ENCODE results near the gene ARHGAP26.
"Not testable (repeated sequence)": the region's sequence is repeated elsewhere in the genome, so short reads cannot be mapped to it uniquely, and the experiment has no call there.

The ARHGAP26 gene

GRCh38 chr5:143200781-143201398 lies 430.7 kb downstream of the ARHGAP26 start:
- Histone ChIP-seq H3K27me3 (ENCODE audit: control insufficient read depth, low read length) (no peaks in the 10 kb centered on the region), H3K9me3 (ENCODE audit: control insufficient read depth, insufficient read depth, low read length) (no peaks in the 10 kb centered on the region), H3K27ac (ENCODE audit: low read depth, low read length) (no peak overlapping the region), H3K36me3 (ENCODE audit: control insufficient read depth, low read length) (no peaks in the 10 kb centered on the region), H3F3A (ENCODE audit: control insufficient read depth, insufficient read depth) (no peaks in the 10 kb centered on the region), H3K4me3 (ENCODE audit: low read length) (no peak overlapping the region), H3K4me2 (ENCODE audit: low read length) (no peak overlapping the region), H3K9me2 (replicated peaks; ENCODE audit: control insufficient read depth, low read length) (no peaks in the 10 kb centered on the region), H3K4me1 (ENCODE audit: control insufficient read depth, low read length) (peaks cover 11% of the 10 kb centered on the region), H3K79me2 (ENCODE audit: control insufficient read depth, low read length) (no peaks in the 10 kb centered on the region), H4K20me1 (ENCODE audit: control insufficient read depth, insufficient read depth, low read depth, low read length) (no peaks in the 10 kb centered on the region)
- TF ChIP-seq CTCF (IDR thresholded peaks at IDR 0.05; ENCODE audit: low read depth, low read length, poor library complexity, severe bottlenecking): no peak
- no peak for TF ChIP-seq EZH2phosphoT487 (IDR thresholded peaks at IDR 0.05; ENCODE audit: borderline replicate concordance, low read length)

- Histone ChIP-seq H3K4me3 (ENCODE audit: low read length) (no peak overlapping the region), H3K79me2 (ENCODE audit: control insufficient read depth, low read length) (no peaks in the 10 kb centered on the region), H3K4me1 (ENCODE audit: control insufficient read depth, low read length) (peaks cover 11% of the 10 kb centered on the region), H3K9me3 (ENCODE audit: control insufficient read depth, insufficient read depth, low read length) (no peaks in the 10 kb centered on the region), H3K9me2 (replicated peaks; ENCODE audit: control insufficient read depth, low read length) (no peaks in the 10 kb centered on the region), H3K27ac (ENCODE audit: low read depth, low read length) (no peak overlapping the region), H4K20me1 (ENCODE audit: control insufficient read depth, insufficient read depth, low read depth, low read length) (no peaks in the 10 kb centered on the region), H3K36me3 (ENCODE audit: control insufficient read depth, low read length) (no peaks in the 10 kb centered on the region), H3K27me3 (ENCODE audit: control insufficient read depth, low read length) (no peaks in the 10 kb centered on the region), H3K4me2 (ENCODE audit: low read length) (no peak overlapping the region), H3F3A (ENCODE audit: control insufficient read depth, insufficient read depth) (no peaks in the 10 kb centered on the region)
- no peak for TF ChIP-seq EZH2phosphoT487 (IDR thresholded peaks at IDR 0.05; ENCODE audit: borderline replicate concordance, low read length)
- TF ChIP-seq CTCF (IDR thresholded peaks at IDR 0.05; ENCODE audit: low read depth, low read length, poor library complexity, severe bottlenecking): no peak
Observed at GRCh38 chr5:143201589-143201988, 431.4 kb downstream of the ARHGAP26 start.

GRCh38 chr5:143203301-143203956 lies 433.3 kb downstream of the ARHGAP26 start:
- H3K36me3 ChIP-seq (ENCODE audit: control insufficient read depth, low read length); H3K27ac ChIP-seq (ENCODE audit: low read depth, low read length); H4K20me1 ChIP-seq (ENCODE audit: control insufficient read depth, insufficient read depth, low read depth, low read length); H3K9me2 ChIP-seq (replicated peaks; ENCODE audit: control insufficient read depth, low read length); H3K4me2 ChIP-seq (ENCODE audit: low read length); H3K4me3 ChIP-seq (ENCODE audit: low read length); H3F3A ChIP-seq (ENCODE audit: control insufficient read depth, insufficient read depth); H3K9me3 ChIP-seq (ENCODE audit: control insufficient read depth, insufficient read depth, low read length); H3K79me2 ChIP-seq (ENCODE audit: control insufficient read depth, low read length); H3K27me3 ChIP-seq (ENCODE audit: control insufficient read depth, low read length); H3K4me1 ChIP-seq (ENCODE audit: control insufficient read depth, low read length): not testable (repeated sequence)

GRCh38 chr5:143204474-143205246 lies 434.5 kb downstream of the ARHGAP26 start:
- Histone ChIP-seq H3K27ac (ENCODE audit: low read depth, low read length) (no peak overlapping the region), H3K79me2 (ENCODE audit: control insufficient read depth, low read length) (no peaks in the 10 kb centered on the region), H3K9me3 (ENCODE audit: control insufficient read depth, insufficient read depth, low read length) (no peaks in the 10 kb centered on the region), H3K36me3 (ENCODE audit: control insufficient read depth, low read length) (no peaks in the 10 kb centered on the region), H3K27me3 (ENCODE audit: control insufficient read depth, low read length) (no peaks in the 10 kb centered on the region), H3K4me1 (ENCODE audit: control insufficient read depth, low read length) (0 out of 2 replicates have a peak, but pooled peaks cover 4% of the 10 kb centered on the region), H4K20me1 (ENCODE audit: control insufficient read depth, insufficient read depth, low read depth, low read length) (no peaks in the 10 kb centered on the region), H3K4me2 (ENCODE audit: low read length) (no peak overlapping the region), H3K4me3 (ENCODE audit: low read length) (no peak overlapping the region), H3F3A (ENCODE audit: control insufficient read depth, insufficient read depth) (no peaks in the 10 kb centered on the region), H3K9me2 (replicated peaks; ENCODE audit: control insufficient read depth, low read length) (no peaks in the 10 kb centered on the region)
- no peak for TF ChIP-seq EZH2phosphoT487 (IDR thresholded peaks at IDR 0.05; ENCODE audit: borderline replicate concordance, low read length)
- no peak for TF ChIP-seq CTCF (IDR thresholded peaks at IDR 0.05; ENCODE audit: low read depth, low read length, poor library complexity, severe bottlenecking)

All from DOHH2 (cell line).